GM23338 (cell line): ENCODE results near the gene ST8SIA1. TPM values are rescaled to one million over a fixed set of nuclear protein-coding genes. Genes with fewer than 3 reads are reported as not detected.

Experiments used
- ATAC-seq: fragments of 200-7000 bp; cut with Tn5 transposase; 3 replicates; pipeline ENCODE4 v1.9.1; 2020
- DNase-seq: peaks from one replicate; pipeline ENCODE4 v3.0.0-alpha.2; 2015; ENCODE audit warnings: low spot score
- H2AFZ ChIP-seq: fragments of 200-600 bp; sonication (generic); 2 replicates; pipeline ENCODE4 v1.8.0; 2016; ENCODE audit warnings: antibody characterized with exemption, mild to moderate bottlenecking, moderate library complexity
- H3F3A ChIP-seq: fragments of 200-600 bp; sonication (generic); replicated peaks from 2 replicates; pipeline ENCODE4 v1.8.0; 2017; ENCODE audit warnings: antibody characterized with exemption, mixed run types, low read depth
- H3K27ac ChIP-seq: fragments of 200-600 bp; sonication (generic); 2 replicates; pipeline ENCODE4 v1.6.1; 2016; ENCODE audit warnings: low read depth
- H3K27me3 ChIP-seq: fragments of 200-600 bp; sonication (generic); 2 replicates; pipeline ENCODE4 v1.8.0; 2016; ENCODE audit warnings: mild to moderate bottlenecking, mixed run types, moderate library complexity; ENCODE audit not compliant: insufficient read depth
- H3K36me3 ChIP-seq: fragments of 200-600 bp; sonication (generic); 2 replicates; pipeline ENCODE4 v1.8.0; 2016; ENCODE audit warnings: mild to moderate bottlenecking; ENCODE audit not compliant: insufficient read depth
- H3K4me1 ChIP-seq: fragments of 200-600 bp; sonication (generic); 2 replicates; pipeline ENCODE4 v1.8.0; 2016; ENCODE audit warnings: mild to moderate bottlenecking, moderate library complexity; ENCODE audit not compliant: insufficient read depth
- H3K4me2 ChIP-seq: fragments of 200-600 bp; sonication (generic); 2 replicates; pipeline ENCODE4 v1.7.1; 2017; ENCODE audit warnings: mixed run types
- H3K4me3 ChIP-seq: fragments of 200-600 bp; sonication (generic); 2 replicates; pipeline ENCODE4 v1.6.1; 2016; ENCODE audit warnings: mixed run types
- H3K79me2 ChIP-seq: fragments of 200-600 bp; sonication (generic); replicated peaks from 2 replicates; pipeline ENCODE4 v1.8.0; 2017; ENCODE audit warnings: mild to moderate bottlenecking; ENCODE audit not compliant: insufficient read depth
- H3K9me2 ChIP-seq: fragments of 200-600 bp; sonication (generic); 2 replicates; pipeline ENCODE4 v1.8.0; 2017; ENCODE audit not compliant: insufficient read depth
- H4K20me1 ChIP-seq: fragments of 200-600 bp; sonication (generic); replicated peaks from 2 replicates; pipeline ENCODE4 v1.8.0; 2017; ENCODE audit warnings: mild to moderate bottlenecking; ENCODE audit not compliant: insufficient read depth
- H3K27ac Mint-ChIP-seq: 2 replicates; pipeline ENCODE4 v1.8.0; 2020; ENCODE audit warnings: inconsistent platforms, mild to moderate bottlenecking, moderate library complexity, mixed read lengths
- H3K27me3 Mint-ChIP-seq: 3 replicates; pipeline ENCODE4 v1.8.0; 2022; ENCODE audit warnings: low read depth, mild to moderate bottlenecking, moderate library complexity, mixed read lengths, inconsistent platforms; ENCODE audit not compliant: insufficient read depth, poor library complexity
- H3K36me3 Mint-ChIP-seq: 3 replicates; pipeline ENCODE4 v1.8.0; 2021; ENCODE audit warnings: low read depth, mild to moderate bottlenecking, inconsistent platforms, moderate library complexity, mixed read lengths
- H3K4me1 Mint-ChIP-seq: 3 replicates; pipeline ENCODE4 v1.8.0; 2020; ENCODE audit warnings: mild to moderate bottlenecking, inconsistent platforms, mixed read lengths
- H3K4me3 Mint-ChIP-seq: 3 replicates; pipeline ENCODE4 v1.8.0; 2021; ENCODE audit warnings: moderate library complexity, mild to moderate bottlenecking, inconsistent platforms, mixed read lengths
- H3K9me3 Mint-ChIP-seq: 3 replicates; pipeline ENCODE4 v1.8.0; 2020; ENCODE audit warnings: moderate library complexity, mild to moderate bottlenecking, inconsistent platforms, mixed read lengths
- CREB1 ChIP-seq: fragments of 250-450 bp; sonication (Bioruptor Pico); IDR thresholded peaks from 2 replicates; pipeline ENCODE4 v1.5.0; 2020; ENCODE audit warnings: low read depth, mild to moderate bottlenecking, moderate library complexity
- EZH2 ChIP-seq: fragments of 200-600 bp; sonication (generic); IDR thresholded peaks from one replicate; pipeline ENCODE4 v1.8.0; 2017; ENCODE audit warnings: antibody characterized with exemption, mild to moderate bottlenecking, low read depth; ENCODE audit not compliant: unreplicated experiment
- EZH2phosphoT487 ChIP-seq: fragments of 200-600 bp; sonication (generic); IDR thresholded peaks from one replicate; pipeline ENCODE4 v1.8.1; 2018; ENCODE audit warnings: antibody characterized with exemption; ENCODE audit not compliant: unreplicated experiment
- JUNB ChIP-seq: IDR thresholded peaks from one replicate; pipeline ENCODE4 v1.6.1; 2016; ENCODE audit warnings: antibody characterized with exemption; ENCODE audit not compliant: unreplicated experiment
- NANOG ChIP-seq: IDR thresholded peaks from 2 replicates; pipeline ENCODE4 v1.6.1; 2016; ENCODE audit warnings: antibody characterized with exemption, borderline replicate concordance
- POLR2AphosphoS5 ChIP-seq: IDR thresholded peaks from 2 replicates; pipeline ENCODE4 v1.6.1; 2016; ENCODE audit warnings: antibody characterized with exemption, low read depth
- REST ChIP-seq: IDR thresholded peaks from one replicate; pipeline ENCODE4 v1.6.1; 2018; ENCODE audit warnings: antibody characterized with exemption; ENCODE audit not compliant: unreplicated experiment
- STAT1 ChIP-seq: IDR thresholded peaks from one replicate; pipeline ENCODE4 v1.6.1; 2016; ENCODE audit warnings: antibody characterized with exemption; ENCODE audit not compliant: unreplicated experiment
- ZNF114 ChIP-seq: fragments of 250-450 bp; sonication (Bioruptor Pico); IDR thresholded peaks from 2 replicates; pipeline ENCODE4 v1.5.0; 2020; ENCODE audit warnings: mild to moderate bottlenecking, moderate library complexity
- ZNF331 ChIP-seq: fragments of 250-450 bp; sonication (Bioruptor Pico); IDR thresholded peaks from 2 replicates; pipeline ENCODE4 v1.5.0; 2020; ENCODE audit warnings: low read depth, mild to moderate bottlenecking, moderate library complexity
- polyA plus RNA-seq: library from polyadenylated mRNA; unstranded; fragments of >200 nt; fragmentation: Nextera tagmentation; extraction: Ambion mirVana; gene quantifications from 2 replicates; pipeline ENCODE4 v1.2.1, GENCODE V29; 2016
- total RNA-seq: library from RNA; depleted of rRNA; stranded (reverse); fragments of >200 nt; shearing (Covaris generic); gene quantifications from 2 replicates; pipeline ENCODE4 v1.2.3, GENCODE V29; 2014
- TF ChIP-seq, protein P1 (sequence below): IDR thresholded peaks from 2 replicates; pipeline ENCODE4 v1.6.1; 2016; ENCODE audit warnings: antibody characterized with exemption
- TF ChIP-seq, protein P2 (sequence below), 2 experiments: fragments of 200-600 bp in 1 of 2; sonication (generic) in 1 of 2; conservative IDR thresholded peaks; 2 replicates each; pipeline versions ENCODE4 v1.5.1 to v1.6.1; 2016 to 2017; ENCODE audit warnings: antibody characterized with exemption in 2 of 2, low read depth in 2 of 2, mild to moderate bottlenecking in 2 of 2, moderate library complexity in 1 of 2

Gene ST8SIA1
- total and polyA plus RNA-seq, 2 experiments from 2014 or later = 2.5 to 5.1 TPM

DNA sequence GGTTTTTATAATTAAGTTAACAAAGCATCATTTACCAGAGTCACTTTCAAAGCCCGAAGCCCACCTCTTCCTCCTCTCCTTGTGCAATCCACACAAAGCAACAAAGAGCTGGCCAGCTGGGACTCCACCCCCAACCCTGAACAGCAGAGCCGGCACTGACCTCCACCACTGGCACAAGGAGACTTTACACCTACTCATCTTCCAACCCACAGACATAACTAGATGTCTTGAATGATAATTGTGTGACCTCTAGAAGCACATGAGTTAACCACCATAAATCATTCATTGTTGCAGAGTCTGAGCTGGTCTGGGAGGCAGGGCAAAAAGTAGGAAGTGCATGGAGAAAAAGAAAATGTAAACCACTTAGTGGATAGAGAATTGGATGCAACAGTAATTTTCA, 72.2 kb downstream of the ST8SIA1 start:
- peaks cover 17% of the 10 kb centered on the region; the same call in 2 of the 3 replicates for H3K4me1 Mint-ChIP-seq
- peak overlapping the region; percentile 15; the same call in 1 of the 2 replicates for H3K27ac Mint-ChIP-seq

DNA sequence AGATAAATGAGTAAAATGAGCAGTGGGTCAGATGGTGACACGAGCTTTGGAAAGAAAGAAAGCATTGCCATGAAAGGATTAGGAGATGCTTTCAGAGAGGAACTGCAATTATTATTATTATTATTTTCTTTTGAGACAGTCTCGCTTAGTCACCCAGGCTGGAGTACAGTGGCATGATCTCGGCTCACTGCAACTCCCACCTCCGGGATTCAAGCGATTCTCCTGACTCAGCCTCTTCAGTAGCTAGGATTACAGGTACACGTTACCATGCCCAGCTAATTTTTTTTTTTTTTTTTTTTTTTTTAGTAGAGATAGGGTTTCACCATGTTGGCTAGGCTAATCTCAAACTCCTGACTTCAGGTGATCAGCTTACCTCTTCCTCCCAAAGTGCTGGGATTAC, 77.4 kb downstream of the ST8SIA1 start:
- H3K4me3 ChIP-seq = no peak overlapping the region
- H3K4me3 Mint-ChIP-seq = no peak overlapping the region
- no peaks in the 10 kb centered on the region for H3K9me2 ChIP-seq
- H3K4me1 ChIP-seq = peaks cover 20% of the 10 kb centered on the region
- peaks cover 2% of the 10 kb centered on the region; the same call in 2 of the 3 replicates for H3K4me1 Mint-ChIP-seq
- H3K27ac Mint-ChIP-seq = peak overlapping the region; percentile 33; the same call in 1 of the 2 replicates
- no peaks in the 10 kb centered on the region for H3K9me3 Mint-ChIP-seq
- H3K36me3 ChIP-seq = no peaks in the 10 kb centered on the region
- H3K27me3 Mint-ChIP-seq = peaks cover 2% of the 10 kb centered on the region
- TF ChIP-seq EZH2 (no peak), POLR2AphosphoS5 (no peak), JUNB (no peak), ZNF114 (no peak), STAT1 (no peak)
- TF ChIP-seq, protein P1, sequence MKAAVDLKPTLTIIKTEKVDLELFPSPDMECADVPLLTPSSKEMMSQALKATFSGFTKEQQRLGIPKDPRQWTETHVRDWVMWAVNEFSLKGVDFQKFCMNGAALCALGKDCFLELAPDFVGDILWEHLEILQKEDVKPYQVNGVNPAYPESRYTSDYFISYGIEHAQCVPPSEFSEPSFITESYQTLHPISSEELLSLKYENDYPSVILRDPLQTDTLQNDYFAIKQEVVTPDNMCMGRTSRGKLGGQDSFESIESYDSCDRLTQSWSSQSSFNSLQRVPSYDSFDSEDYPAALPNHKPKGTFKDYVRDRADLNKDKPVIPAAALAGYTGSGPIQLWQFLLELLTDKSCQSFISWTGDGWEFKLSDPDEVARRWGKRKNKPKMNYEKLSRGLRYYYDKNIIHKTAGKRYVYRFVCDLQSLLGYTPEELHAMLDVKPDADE = no peak
- DNase-seq = no peak
- H4K20me1 ChIP-seq = no peaks in the 10 kb centered on the region
- no peaks in the 10 kb centered on the region for H3F3A ChIP-seq
- H2AFZ ChIP-seq = no peak overlapping the region
- H3K4me2 ChIP-seq = no peak overlapping the region
- H3K36me3 Mint-ChIP-seq = no peaks in the 10 kb centered on the region
- H3K27me3 ChIP-seq = no peaks in the 10 kb centered on the region
- no peaks in the 10 kb centered on the region for H3K79me2 ChIP-seq
- no peak overlapping the region for H3K27ac ChIP-seq
- ATAC-seq = no peak

More for the DNA sequence above, 72.2 kb downstream of the ST8SIA1 start:
- H2AFZ ChIP-seq = peak overlapping the region; percentile 29; the same call in 1 of the 2 replicates
- H3K4me2 ChIP-seq = no peak overlapping the region; the same call in 1 of the 2 replicates
- Mint-ChIP-seq H3K27me3 (no peaks in the 10 kb centered on the region), H3K9me3 (no peaks in the 10 kb centered on the region), H3K36me3 (no peaks in the 10 kb centered on the region), H3K4me3 (no peak overlapping the region)
- TF ChIP-seq, protein P2, sequence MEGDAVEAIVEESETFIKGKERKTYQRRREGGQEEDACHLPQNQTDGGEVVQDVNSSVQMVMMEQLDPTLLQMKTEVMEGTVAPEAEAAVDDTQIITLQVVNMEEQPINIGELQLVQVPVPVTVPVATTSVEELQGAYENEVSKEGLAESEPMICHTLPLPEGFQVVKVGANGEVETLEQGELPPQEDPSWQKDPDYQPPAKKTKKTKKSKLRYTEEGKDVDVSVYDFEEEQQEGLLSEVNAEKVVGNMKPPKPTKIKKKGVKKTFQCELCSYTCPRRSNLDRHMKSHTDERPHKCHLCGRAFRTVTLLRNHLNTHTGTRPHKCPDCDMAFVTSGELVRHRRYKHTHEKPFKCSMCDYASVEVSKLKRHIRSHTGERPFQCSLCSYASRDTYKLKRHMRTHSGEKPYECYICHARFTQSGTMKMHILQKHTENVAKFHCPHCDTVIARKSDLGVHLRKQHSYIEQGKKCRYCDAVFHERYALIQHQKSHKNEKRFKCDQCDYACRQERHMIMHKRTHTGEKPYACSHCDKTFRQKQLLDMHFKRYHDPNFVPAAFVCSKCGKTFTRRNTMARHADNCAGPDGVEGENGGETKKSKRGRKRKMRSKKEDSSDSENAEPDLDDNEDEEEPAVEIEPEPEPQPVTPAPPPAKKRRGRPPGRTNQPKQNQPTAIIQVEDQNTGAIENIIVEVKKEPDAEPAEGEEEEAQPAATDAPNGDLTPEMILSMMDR (conservative IDR thresholded peaks at IDR 0.05; ENCODE audit: low read depth in 2 of 2) = no peak
- no peak for TF ChIP-seq EZH2
- TF ChIP-seq NANOG = no peak
- H3K9me2 ChIP-seq = no peaks in the 10 kb centered on the region
- peak; percentile 85 for ATAC-seq
- peaks cover 12% of the 10 kb centered on the region for H3K4me1 ChIP-seq
- no peak overlapping the region for H3K4me3 ChIP-seq
- no peaks in the 10 kb centered on the region for H4K20me1 ChIP-seq
- H3K27me3 ChIP-seq = no peaks in the 10 kb centered on the region
- no peaks in the 10 kb centered on the region for H3F3A ChIP-seq
- no peak overlapping the region for H3K27ac ChIP-seq
- H3K36me3 ChIP-seq = no peaks in the 10 kb centered on the region
- peak; percentile 49 for DNase-seq
- no peaks in the 10 kb centered on the region for H3K79me2 ChIP-seq

DNA sequence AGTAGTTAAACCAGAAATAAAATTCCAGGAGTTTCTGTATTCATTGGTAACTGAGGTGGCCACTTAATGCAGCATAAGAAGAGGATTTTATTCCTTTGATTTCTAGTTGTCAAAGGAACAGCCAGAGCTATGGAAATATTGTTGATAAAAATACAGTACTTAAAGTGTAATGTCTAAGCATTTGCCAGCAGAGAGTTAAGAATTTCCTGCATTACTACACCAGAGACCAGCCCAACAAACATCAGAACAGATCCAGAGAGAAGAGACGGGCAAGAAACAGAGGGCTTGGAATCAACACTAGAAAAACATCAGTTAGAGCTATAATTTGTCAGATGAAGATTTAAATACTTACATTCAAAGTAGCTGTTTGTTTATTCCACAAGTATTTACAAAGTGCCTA, 77.9 kb downstream of the ST8SIA1 start:
- Histone ChIP-seq H3K27me3 (no peaks in the 10 kb centered on the region), H3K4me3 (no peak overlapping the region), H3K9me2 (no peaks in the 10 kb centered on the region), H3K4me1 (peaks cover 16% of the 10 kb centered on the region), H3F3A (no peaks in the 10 kb centered on the region), H4K20me1 (no peaks in the 10 kb centered on the region), H2AFZ (no peak overlapping the region), H3K36me3 (no peaks in the 10 kb centered on the region), H3K79me2 (no peaks in the 10 kb centered on the region), H3K27ac (no peak overlapping the region), H3K4me2 (no peak overlapping the region)
- peak overlapping the region; percentile 33 for H3K27ac Mint-ChIP-seq
- no peak for ATAC-seq
- no peaks in the 10 kb centered on the region for H3K9me3 Mint-ChIP-seq
- DNase-seq = no peak
- no peak overlapping the region for H3K4me3 Mint-ChIP-seq
- H3K27me3 Mint-ChIP-seq = peaks cover 2% of the 10 kb centered on the region
- H3K4me1 Mint-ChIP-seq = no peaks in the 10 kb centered on the region; the same call in 2 of the 3 replicates
- no peaks in the 10 kb centered on the region for H3K36me3 Mint-ChIP-seq
- TF ChIP-seq CREB1 (no peak), REST (no peak), JUNB (no peak), EZH2phosphoT487 (no peak), ZNF331 (no peak), NANOG (no peak)
- TF ChIP-seq, protein P1 = no peak
